Karpas-422 (cell line): ENCODE results near the gene FHIT. TPM values are rescaled to one million over a fixed set of nuclear protein-coding genes. Genes with fewer than 3 reads are reported as not detected.

Source experiments
- DNase-seq: peaks from one replicate; pipeline ENCODE4 v3.0.0-alpha.2; 2015
- H2AFZ ChIP-seq: fragments of 200-600 bp; sonication (generic); 2 replicates; pipeline ENCODE4 v1.6.1; 2014; ENCODE audit warnings: antibody characterized with exemption, low read length, mixed read lengths
- H3K27ac ChIP-seq: fragments of 200-600 bp; sonication (generic); 2 replicates; pipeline ENCODE4 v1.5.1; 2014; ENCODE audit warnings: mild to moderate bottlenecking, low read length, moderate library complexity
- H3K27me3 ChIP-seq: fragments of 200-600 bp; sonication (generic); 2 replicates; pipeline ENCODE4 v1.6.1; 2014; ENCODE audit warnings: low read length, mixed read lengths
- H3K36me3 ChIP-seq: fragments of 200-600 bp; sonication (generic); 2 replicates; pipeline ENCODE4 v1.6.1; 2014; ENCODE audit warnings: low read length, mixed read lengths; ENCODE audit not compliant: insufficient read depth
- H3K4me1 ChIP-seq: fragments of 200-600 bp; sonication (generic); 2 replicates; pipeline ENCODE4 v1.6.1; 2014; ENCODE audit warnings: mild to moderate bottlenecking, low read length, mixed read lengths
- H3K4me2 ChIP-seq: fragments of 200-600 bp; sonication (generic); 2 replicates; pipeline ENCODE4 v1.6.1; 2014; ENCODE audit warnings: low read length, low read depth, mild to moderate bottlenecking; ENCODE audit not compliant: poor library complexity, severe bottlenecking
- H3K4me3 ChIP-seq: fragments of 200-600 bp; sonication (generic); 2 replicates; pipeline ENCODE4 v1.5.1; 2014; ENCODE audit warnings: mild to moderate bottlenecking, antibody characterized with exemption, low read length, mixed read lengths
- H3K79me2 ChIP-seq: fragments of 200-600 bp; sonication (generic); 2 replicates; pipeline ENCODE4 v1.6.1; 2014; ENCODE audit warnings: mild to moderate bottlenecking, low read length, mixed read lengths
- H3K9ac ChIP-seq: fragments of 200-600 bp; sonication (generic); 2 replicates; pipeline ENCODE4 v1.6.0; 2014; ENCODE audit warnings: low read length
- H3K9me2 ChIP-seq: fragments of 200-600 bp; sonication (generic), shearing (Covaris generic); replicated peaks from 2 replicates; pipeline ENCODE4 v1.6.0; 2014; ENCODE audit warnings: mild to moderate bottlenecking, low read length, moderate library complexity; ENCODE audit not compliant: insufficient read depth
- H3K9me3 ChIP-seq: fragments of 300-700, 200-600 bp; sonication (generic); 2 replicates; pipeline ENCODE4 v1.6.1; 2014; ENCODE audit warnings: low read length, mixed read lengths
- H4K20me1 ChIP-seq: fragments of 200-600 bp; sonication (generic); 2 replicates; pipeline ENCODE4 v1.6.1; 2014; ENCODE audit warnings: mild to moderate bottlenecking, antibody characterized with exemption, low read length, low read depth; ENCODE audit not compliant: insufficient read depth
- total RNA-seq: library from RNA; depleted of rRNA; stranded (reverse); fragments of >200 nt; shearing (Covaris generic); gene quantifications from 2 replicates; pipeline ENCODE4 v1.2.3, GENCODE V29; 2014; ENCODE audit warnings: low replicate concordance

FHIT gene
- total RNA-seq, 1 experiment from 2014 or later: not detected

GRCh38 chr3:60652829-60653228 lies 598.4 kb downstream of the FHIT start:
- no peaks in the 10 kb centered on the region for H3K79me2 ChIP-seq
- no peaks in the 10 kb centered on the region for H4K20me1 ChIP-seq
- no peak overlapping the region for H3K4me3 ChIP-seq
- H3K27ac ChIP-seq: no peak overlapping the region
- peaks cover 19% of the 10 kb centered on the region; the same call in 1 of the 2 replicates for H3K9me3 ChIP-seq
- no peaks in the 10 kb centered on the region for H3K9me2 ChIP-seq
- H3K9ac ChIP-seq: no peak overlapping the region
- H3K27me3 ChIP-seq: no peaks in the 10 kb centered on the region
- no peak for DNase-seq
- no peaks in the 10 kb centered on the region for H3K4me1 ChIP-seq
- no peak overlapping the region for H3K4me2 ChIP-seq
- no peaks in the 10 kb centered on the region for H3K36me3 ChIP-seq
- H2AFZ ChIP-seq: no peak overlapping the region

- DNase-seq: no peak
- H3K4me3 ChIP-seq: no peak overlapping the region
- H3K4me1 ChIP-seq: no peaks in the 10 kb centered on the region
- H3K79me2 ChIP-seq: no peaks in the 10 kb centered on the region
- no peaks in the 10 kb centered on the region for H3K36me3 ChIP-seq
- no peaks in the 10 kb centered on the region for H3K9me2 ChIP-seq
- H3K9ac ChIP-seq: no peak overlapping the region
- H3K4me2 ChIP-seq: no peak overlapping the region
- no peaks in the 10 kb centered on the region for H3K27me3 ChIP-seq
- peaks cover 19% of the 10 kb centered on the region; the same call in 1 of the 2 replicates for H3K9me3 ChIP-seq
- no peaks in the 10 kb centered on the region for H4K20me1 ChIP-seq
- no peak overlapping the region for H3K27ac ChIP-seq
- H2AFZ ChIP-seq: no peak overlapping the region
Measured at GRCh38 chr3:60651799-60652198, 599.5 kb downstream of the FHIT start.

DNA sequence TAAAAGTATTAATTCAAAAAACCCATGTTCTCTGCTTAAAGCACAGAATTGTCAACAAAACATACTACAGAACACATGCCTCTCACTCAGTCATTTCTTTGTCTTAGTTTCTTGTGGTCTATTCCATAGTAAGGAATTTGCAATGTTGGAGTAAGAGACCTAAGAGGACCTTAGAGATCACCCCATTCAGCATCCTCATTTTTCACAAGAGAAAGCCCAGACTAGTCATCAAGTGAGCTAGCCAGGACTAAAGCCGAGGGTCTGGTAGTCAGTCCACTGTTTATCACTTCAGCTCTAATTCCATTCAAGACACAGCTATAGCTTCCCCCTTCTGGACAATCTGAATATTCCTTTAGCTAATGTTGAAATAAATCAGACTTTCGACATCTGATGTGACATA lies 601.1 kb downstream of the FHIT start:
- H3K27ac ChIP-seq: no peak overlapping the region
- no peaks in the 10 kb centered on the region for H3K9me2 ChIP-seq
- H3K9me3 ChIP-seq: peaks cover 12% of the 10 kb centered on the region; the same call in 1 of the 2 replicates
- no peaks in the 10 kb centered on the region for H3K36me3 ChIP-seq
- H3K9ac ChIP-seq: no peak overlapping the region
- no peaks in the 10 kb centered on the region for H3K4me1 ChIP-seq
- no peak overlapping the region for H3K4me2 ChIP-seq
- no peak overlapping the region for H2AFZ ChIP-seq
- H3K27me3 ChIP-seq: no peaks in the 10 kb centered on the region
- H4K20me1 ChIP-seq: no peaks in the 10 kb centered on the region
- no peaks in the 10 kb centered on the region for H3K79me2 ChIP-seq
- no peak overlapping the region for H3K4me3 ChIP-seq
- DNase-seq: no peak

GRCh38 chr3:60645801-60646200 lies 605.5 kb downstream of the FHIT start:
- no peaks in the 10 kb centered on the region for H4K20me1 ChIP-seq
- H3K4me2 ChIP-seq: no peak overlapping the region
- H3K36me3 ChIP-seq: no peaks in the 10 kb centered on the region
- H3K9me2 ChIP-seq: no peaks in the 10 kb centered on the region
- no peak for DNase-seq
- no peaks in the 10 kb centered on the region for H3K4me1 ChIP-seq
- H3K79me2 ChIP-seq: no peaks in the 10 kb centered on the region
- no peaks in the 10 kb centered on the region for H3K27me3 ChIP-seq
- no peak overlapping the region for H3K27ac ChIP-seq
- no peak overlapping the region for H2AFZ ChIP-seq
- H3K9me3 ChIP-seq: peaks cover 12% of the 10 kb centered on the region
- no peak overlapping the region for H3K9ac ChIP-seq
- H3K4me3 ChIP-seq: no peak overlapping the region

- no peak overlapping the region for H2AFZ ChIP-seq
- H4K20me1 ChIP-seq: no peaks in the 10 kb centered on the region
- H3K79me2 ChIP-seq: no peaks in the 10 kb centered on the region
- no peaks in the 10 kb centered on the region for H3K27me3 ChIP-seq
- H3K9me3 ChIP-seq: peaks cover 6% of the 10 kb centered on the region
- H3K4me2 ChIP-seq: no peak overlapping the region
- H3K9ac ChIP-seq: no peak overlapping the region
- H3K4me1 ChIP-seq: no peaks in the 10 kb centered on the region
- H3K4me3 ChIP-seq: no peak overlapping the region
- DNase-seq: no peak
- no peaks in the 10 kb centered on the region for H3K36me3 ChIP-seq
- no peak overlapping the region for H3K27ac ChIP-seq
- no peaks in the 10 kb centered on the region for H3K9me2 ChIP-seq
Measured at GRCh38 chr3:60643831-60644230, 607.4 kb downstream of the FHIT start.

- DNase-seq: no peak
- no peak overlapping the region for H3K27ac ChIP-seq
- H3K4me2 ChIP-seq: no peak overlapping the region
- H3K79me2 ChIP-seq: no peaks in the 10 kb centered on the region
- no peaks in the 10 kb centered on the region for H4K20me1 ChIP-seq
- H3K9me3 ChIP-seq: peaks cover 6% of the 10 kb centered on the region
- no peaks in the 10 kb centered on the region for H3K27me3 ChIP-seq
- no peak overlapping the region for H3K4me3 ChIP-seq
- H3K36me3 ChIP-seq: no peaks in the 10 kb centered on the region
- no peaks in the 10 kb centered on the region for H3K9me2 ChIP-seq
- H2AFZ ChIP-seq: no peak overlapping the region
- no peaks in the 10 kb centered on the region for H3K4me1 ChIP-seq
- H3K9ac ChIP-seq: no peak overlapping the region
Measured at GRCh38 chr3:60641354-60641753, 609.9 kb downstream of the FHIT start.

GRCh38 chr3:60636846-60637245 lies 614.4 kb downstream of the FHIT start:
- H3K4me3 ChIP-seq: no peak overlapping the region
- DNase-seq: no peak
- H3K27ac ChIP-seq: no peak overlapping the region
- no peaks in the 10 kb centered on the region for H3K9me2 ChIP-seq
- no peaks in the 10 kb centered on the region for H3K4me1 ChIP-seq
- H3K36me3 ChIP-seq: no peaks in the 10 kb centered on the region
- H4K20me1 ChIP-seq: no peaks in the 10 kb centered on the region
- H3K4me2 ChIP-seq: no peak overlapping the region
- H3K9ac ChIP-seq: no peak overlapping the region
- no peaks in the 10 kb centered on the region for H3K79me2 ChIP-seq
- no peak overlapping the region for H2AFZ ChIP-seq
- H3K27me3 ChIP-seq: no peaks in the 10 kb centered on the region
- peaks cover 13% of the 10 kb centered on the region for H3K9me3 ChIP-seq

DNA sequence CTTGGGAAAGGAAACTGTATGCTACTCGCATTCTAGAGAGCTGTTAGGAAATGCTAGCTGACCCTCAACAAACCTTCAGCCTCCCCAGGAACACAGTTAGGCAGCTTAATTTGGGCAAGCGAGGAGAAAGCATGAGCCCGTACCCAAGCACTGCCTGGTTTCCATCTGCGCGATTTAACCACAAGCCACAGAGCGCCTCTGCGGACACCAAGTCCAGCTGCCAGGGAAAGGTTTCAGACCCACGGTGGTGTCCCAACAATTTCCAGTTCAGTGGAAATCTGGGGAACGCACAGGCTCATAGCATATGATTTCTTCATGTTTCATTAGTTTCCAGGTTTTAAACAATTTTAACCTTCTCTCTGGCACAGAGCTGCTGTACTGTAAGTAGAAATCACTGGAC lies 617.6 kb downstream of the FHIT start:
- Histone ChIP-seq H3K27me3 (no peaks in the 10 kb centered on the region), H4K20me1 (no peaks in the 10 kb centered on the region), H2AFZ (no peak overlapping the region), H3K79me2 (no peaks in the 10 kb centered on the region), H3K27ac (no peak overlapping the region), H3K9ac (no peak overlapping the region), H3K4me3 (no peak overlapping the region), H3K4me1 (no peaks in the 10 kb centered on the region), H3K9me2 (no peaks in the 10 kb centered on the region), H3K9me3 (peaks cover 34% of the 10 kb centered on the region), H3K36me3 (no peaks in the 10 kb centered on the region), H3K4me2 (no peak overlapping the region)
- no peak for DNase-seq

GRCh38 chr3:60631509-60631908 lies 619.7 kb downstream of the FHIT start:
- Histone ChIP-seq H3K36me3 (no peaks in the 10 kb centered on the region), H3K27ac (no peak overlapping the region), H2AFZ (no peak overlapping the region), H3K27me3 (no peaks in the 10 kb centered on the region), H3K9ac (no peak overlapping the region), H3K79me2 (no peaks in the 10 kb centered on the region), H4K20me1 (no peaks in the 10 kb centered on the region), H3K9me2 (no peaks in the 10 kb centered on the region), H3K9me3 (peaks cover 33% of the 10 kb centered on the region), H3K4me2 (no peak overlapping the region), H3K4me1 (no peaks in the 10 kb centered on the region), H3K4me3 (no peak overlapping the region)
- no peak for DNase-seq
